ENCODE measurements around the gene GPR137.

DNA sequence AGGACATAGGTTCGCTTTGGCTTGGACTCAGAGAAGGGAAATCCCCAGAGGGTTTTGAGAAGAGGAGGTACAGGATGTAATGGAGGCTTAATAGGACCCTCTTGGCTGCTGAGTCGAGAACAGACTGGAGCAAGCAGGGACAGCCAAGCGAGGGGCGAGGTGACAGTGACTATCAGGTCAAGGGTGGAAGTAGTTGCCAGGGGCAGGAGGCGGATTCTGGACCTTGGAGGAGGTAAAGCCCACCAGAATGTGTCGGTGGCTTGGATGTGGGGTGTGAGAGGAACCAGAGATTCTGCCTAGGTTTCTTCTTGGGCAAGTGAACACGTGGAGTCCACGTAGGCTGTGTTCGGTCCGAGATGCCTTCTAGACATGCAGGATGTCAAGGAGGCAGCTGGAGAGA is 27.3 kb downstream of the GPR137 start:
- TF ChIP-seq TAF1 (IDR thresholded peaks at IDR 0.05; ENCODE audit: low read depth, low read length) (no peak), POLR2AphosphoS5 (IDR thresholded peaks at IDR 0.05; ENCODE audit: low read depth, low read length) (no peak), POLR2A (IDR thresholded peaks at IDR 0.05; ENCODE audit: low read depth, low read length) (no peak), PAX5 (IDR thresholded peaks at IDR 0.05; ENCODE audit: insufficient read depth, low read length, severe bottlenecking) (no peak)
